Tibial nerve (tissue), 4 donors: Measurements from ENCODE around the gene RAB35. TPM values are rescaled to one million over a fixed set of nuclear protein-coding genes. Genes with fewer than 3 reads are reported as not detected.

Experiments
- DNase-seq, 2 donors: peaks; one replicate each; pipeline ENCODE4 v3.0.0-alpha.2; 2019; ENCODE audit warnings: low spot score in 2 of 2
- H3K27ac ChIP-seq, 4 donors: fragments of 200-600 bp; sonication (generic) in 3 of 4; one replicate each; pipeline ENCODE4 v1.5.1; 2017 to 2019; ENCODE audit warnings: mild to moderate bottlenecking in 1 of 4
- H3K27me3 ChIP-seq, 2 donors: fragments of 200-600 bp; sonication (generic) in 1 of 2; one replicate each; pipeline versions ENCODE4 v1.5.1 to v1.6.0; 2017 to 2019
- H3K36me3 ChIP-seq, 3 donors: fragments of 200-600 bp; sonication (generic); one replicate each; pipeline ENCODE4 v1.5.1; 2018 to 2019
- H3K4me1 ChIP-seq, 4 donors: fragments of 200-600 bp; sonication (generic) in 3 of 4; one replicate each; pipeline ENCODE4 v1.5.1; 2017 to 2019
- H3K4me3 ChIP-seq, 4 donors: fragments of 200-600 bp; sonication (generic) in 3 of 4; one replicate each; pipeline ENCODE4 v1.5.1; 2017 to 2019; ENCODE audit warnings: mild to moderate bottlenecking in 1 of 4, moderate library complexity in 1 of 4
- H3K9me3 ChIP-seq, 4 donors: fragments of 200-600 bp; sonication (generic) in 3 of 4; one replicate each; pipeline ENCODE4 v1.5.1; 2017 to 2019
- EP300 ChIP-seq, 2 donors: sonication (generic); formaldehyde crosslinking; IDR thresholded peaks; one replicate each; pipeline ENCODE4 v1.6.1; 2017; ENCODE audit warnings: antibody characterized with exemption in 2 of 2, mild to moderate bottlenecking in 1 of 2
- POLR2A ChIP-seq, 2 donors: fragments of 450-650 bp; IDR thresholded peaks; one replicate each; pipeline ENCODE4 v1.6.1; 2017; ENCODE audit warnings: antibody characterized with exemption in 2 of 2, mild to moderate bottlenecking in 2 of 2, moderate library complexity in 2 of 2
- WGBS, 2 donors: methylation state at CpG; one replicate each; pipeline ENCODE4 v1.1.5; 2018; 5-methylcytosine and 5-hydroxymethylcytosine counted together
- total RNA-seq, 4 donors: library from RNA; depleted of rRNA; stranded (reverse); fragments of >200 nt; gene quantifications; one replicate each; pipeline ENCODE4 v1.1.0, GENCODE V29; 2016
- TF ChIP-seq, protein P1 (sequence below), 5 experiments: fragments of 200-600 bp in 3 of 5; fragments of 450-650 bp in 2 of 5; sonication (generic) in 3 of 5; IDR thresholded peaks; one replicate each; pipeline ENCODE4 v1.5.1; 2016 to 2019; ENCODE audit warnings: antibody characterized with exemption in 5 of 5, mild to moderate bottlenecking in 3 of 5, moderate library complexity in 2 of 5

Gene RAB35
- total RNA-seq = 10 to 100 TPM; 22.8 to 30.8 (median 26.2) TPM

DNA sequence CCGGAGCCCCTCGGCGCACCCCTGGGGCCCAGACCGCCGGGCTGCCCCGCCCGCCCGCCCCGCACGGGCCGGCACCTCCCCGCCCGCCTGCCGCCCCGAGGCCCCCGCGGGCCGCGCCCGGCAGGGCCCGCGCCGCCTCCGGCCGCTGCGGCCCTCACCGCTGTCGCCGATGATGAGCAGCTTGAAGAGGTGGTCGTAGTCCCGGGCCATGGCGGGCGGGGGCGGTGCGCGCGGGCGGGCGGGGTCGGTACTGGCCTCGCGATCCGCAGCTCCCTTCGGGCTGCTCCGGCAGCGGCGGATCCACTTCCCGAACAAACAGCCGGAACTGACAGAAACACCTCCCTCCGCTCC is at the start of gene RAB35:
TSS of gene RAB35 (minus strand) at position 313 of the 351 bp plus-strand sequence. CDS start at position 210, 103 bp downstream.
- Histone ChIP-seq H3K4me3 (peak within 1 kb of the TSS; percentile 71 to 98 (median 90)), H3K36me3 (peaks cover 0 to 14% (median 0%) of the 10 kb centered on the region in 3 donors), H3K27ac (peak within 1 kb of the TSS; percentile 85 to 97 (median 94)), H3K4me1 (peaks cover 0 to 58% (median 27%) of the 10 kb centered on the region in 4 donors), H3K27me3 (no peaks in the 10 kb centered on the region), H3K9me3 (no peaks in the 10 kb centered on the region)
- no peak for TF ChIP-seq POLR2A (IDR thresholded peaks at IDR 0.05)
- 0 to 2% methylated on average over 1 to 18 of the region's 50 CpGs for WGBS, 2 donors
- DNase-seq = no peak

DNA sequence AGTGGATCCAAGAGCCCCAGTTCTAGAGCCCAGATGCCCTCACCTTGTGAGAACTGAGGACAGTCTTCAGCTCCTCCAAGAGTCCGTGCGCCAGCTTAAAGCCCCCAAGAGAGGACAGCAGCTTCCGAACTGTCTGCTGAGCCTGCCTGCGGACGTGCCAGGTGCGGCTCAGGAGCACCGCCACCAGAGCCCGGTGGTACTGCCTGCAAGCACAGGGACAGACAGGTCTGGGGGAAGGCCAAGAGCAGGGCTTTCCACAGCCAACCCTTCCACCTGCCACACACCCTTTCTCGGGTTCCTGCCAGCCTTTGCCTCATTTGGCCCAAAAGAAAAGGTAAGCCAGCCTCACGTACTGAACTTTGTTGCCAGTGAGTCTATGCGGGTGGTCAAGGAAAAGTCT is 47.7 kb upstream of the RAB35 start:
- Histone ChIP-seq H3K27me3 (no peaks in the 10 kb centered on the region), H3K27ac (no peak overlapping the region), H3K36me3 (peaks cover 2 to 97% (median 45%) of the 10 kb centered on the region in 3 donors), H3K4me1 (no peaks in the 10 kb centered on the region), H3K9me3 (no peaks in the 10 kb centered on the region), H3K4me3 (no peak overlapping the region)
- TF ChIP-seq EP300 (IDR thresholded peaks at IDR 0.05) (no peak), POLR2A (IDR thresholded peaks at IDR 0.05) (no peak)
- TF ChIP-seq, protein P1, sequence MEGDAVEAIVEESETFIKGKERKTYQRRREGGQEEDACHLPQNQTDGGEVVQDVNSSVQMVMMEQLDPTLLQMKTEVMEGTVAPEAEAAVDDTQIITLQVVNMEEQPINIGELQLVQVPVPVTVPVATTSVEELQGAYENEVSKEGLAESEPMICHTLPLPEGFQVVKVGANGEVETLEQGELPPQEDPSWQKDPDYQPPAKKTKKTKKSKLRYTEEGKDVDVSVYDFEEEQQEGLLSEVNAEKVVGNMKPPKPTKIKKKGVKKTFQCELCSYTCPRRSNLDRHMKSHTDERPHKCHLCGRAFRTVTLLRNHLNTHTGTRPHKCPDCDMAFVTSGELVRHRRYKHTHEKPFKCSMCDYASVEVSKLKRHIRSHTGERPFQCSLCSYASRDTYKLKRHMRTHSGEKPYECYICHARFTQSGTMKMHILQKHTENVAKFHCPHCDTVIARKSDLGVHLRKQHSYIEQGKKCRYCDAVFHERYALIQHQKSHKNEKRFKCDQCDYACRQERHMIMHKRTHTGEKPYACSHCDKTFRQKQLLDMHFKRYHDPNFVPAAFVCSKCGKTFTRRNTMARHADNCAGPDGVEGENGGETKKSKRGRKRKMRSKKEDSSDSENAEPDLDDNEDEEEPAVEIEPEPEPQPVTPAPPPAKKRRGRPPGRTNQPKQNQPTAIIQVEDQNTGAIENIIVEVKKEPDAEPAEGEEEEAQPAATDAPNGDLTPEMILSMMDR (IDR thresholded peaks at IDR 0.05) = no peak
- 86 to 94% methylated on average over 11 of the region's 11 CpGs for WGBS, 2 donors
- DNase-seq = no peak

DNA sequence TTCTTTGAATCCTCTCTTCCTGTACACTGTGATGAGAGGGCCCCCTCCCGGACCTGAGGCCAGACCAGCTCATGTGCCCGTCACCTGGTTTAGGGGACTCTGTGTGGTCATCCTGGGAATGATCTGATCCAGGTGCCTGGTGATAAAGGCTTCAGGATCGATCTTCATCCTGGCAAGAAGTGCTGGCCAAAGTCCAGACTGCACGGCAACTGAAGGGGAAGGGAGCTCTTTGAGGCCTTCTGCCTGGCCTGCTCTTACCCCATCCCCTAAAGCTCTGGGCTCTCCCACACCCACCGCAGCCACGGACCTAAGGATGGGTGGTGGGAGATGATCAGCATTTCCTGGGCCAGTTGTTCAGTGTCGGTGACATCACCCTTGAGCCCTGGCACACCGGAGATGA is 46.2 kb upstream of the RAB35 start:
- no peak for DNase-seq
- 90 to 100% methylated on average over 6 to 8 of the region's 8 CpGs for WGBS, 2 donors
- Histone ChIP-seq H3K4me1 (no peaks in the 10 kb centered on the region), H3K36me3 (peaks cover 2 to 97% (median 41%) of the 10 kb centered on the region in 3 donors), H3K4me3 (no peak overlapping the region), H3K27me3 (no peaks in the 10 kb centered on the region), H3K9me3 (no peaks in the 10 kb centered on the region), H3K27ac (no peak overlapping the region)
- no peak for TF ChIP-seq EP300 (IDR thresholded peaks at IDR 0.05)
- TF ChIP-seq, protein P1 (IDR thresholded peaks at IDR 0.05) = no peak
- no peak for TF ChIP-seq POLR2A (IDR thresholded peaks at IDR 0.05)

DNA sequence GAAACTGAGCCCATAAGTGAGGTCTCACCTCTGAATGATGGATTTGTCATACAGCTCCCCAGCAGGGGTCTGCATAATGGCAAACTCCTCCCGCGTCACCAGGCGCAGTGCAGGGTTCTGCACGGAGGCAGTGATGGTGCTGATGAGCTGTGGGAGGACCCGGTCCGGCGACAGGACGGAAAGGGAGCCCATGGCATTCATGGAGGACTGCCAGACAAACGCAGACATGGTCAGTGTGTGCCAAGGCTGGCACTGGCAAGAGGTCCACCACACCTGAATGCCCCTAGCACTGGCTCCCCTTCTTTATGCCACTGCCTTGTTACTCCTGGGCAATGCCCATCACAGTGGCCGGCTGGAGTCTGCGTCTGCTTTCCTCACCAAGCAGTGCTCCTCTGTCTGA is 45.3 kb upstream of the RAB35 start:
- Histone ChIP-seq H3K4me3 (no peak overlapping the region), H3K27ac (no peak overlapping the region), H3K4me1 (no peaks in the 10 kb centered on the region), H3K27me3 (no peaks in the 10 kb centered on the region), H3K36me3 (peaks cover 2 to 97% (median 43%) of the 10 kb centered on the region in 3 donors), H3K9me3 (no peaks in the 10 kb centered on the region)
- DNase-seq = no peak
- TF ChIP-seq EP300 (IDR thresholded peaks at IDR 0.05) = no peak
- TF ChIP-seq POLR2A (IDR thresholded peaks at IDR 0.05) = no peak
- TF ChIP-seq, protein P1 (IDR thresholded peaks at IDR 0.05) = no peak
- 92 to 97% methylated on average over 11 of the region's 11 CpGs for WGBS, 2 donors

DNA sequence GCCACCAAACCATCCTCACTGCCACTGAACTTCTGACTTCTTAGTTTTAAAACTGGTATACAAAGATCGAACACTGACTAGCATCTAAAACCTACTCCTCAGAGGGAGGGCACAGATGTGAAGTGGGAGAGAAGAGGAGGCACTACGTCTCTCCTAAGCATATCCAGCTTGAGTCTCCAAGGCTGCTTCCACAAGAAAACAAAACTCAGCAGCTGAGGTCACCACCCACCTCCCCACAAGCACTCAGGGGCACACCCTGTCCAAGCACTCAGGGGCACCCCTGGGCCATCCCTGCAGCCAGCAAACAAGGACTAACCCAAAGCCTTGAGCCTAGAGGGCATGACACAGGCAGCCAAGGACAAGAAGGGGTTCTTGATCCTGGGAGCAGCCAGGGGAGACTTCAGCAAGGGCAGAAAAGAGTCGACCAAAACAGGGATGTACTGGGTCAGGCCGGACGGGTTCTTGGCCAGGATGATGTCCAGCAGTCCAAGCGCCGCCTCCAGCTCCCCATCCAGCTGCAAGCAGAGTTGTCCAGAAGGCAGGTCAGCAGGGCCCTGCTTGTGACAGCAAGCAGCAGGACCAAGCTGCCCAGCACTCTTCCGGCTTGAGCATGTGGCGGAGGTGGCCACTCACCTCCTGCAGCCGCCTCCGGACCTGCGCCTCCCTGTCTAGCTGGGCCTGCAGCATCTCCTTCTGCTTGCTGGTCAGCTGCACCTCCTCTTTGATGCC is 43.1 kb upstream of the RAB35 start:
- no peaks in the 10 kb centered on the region for H3K27me3 ChIP-seq
- no peak overlapping the region for H3K27ac ChIP-seq
- H3K4me1 ChIP-seq = no peaks in the 10 kb centered on the region
- TF ChIP-seq, protein P1 (IDR thresholded peaks at IDR 0.05) = no peak
- no peak for TF ChIP-seq POLR2A (IDR thresholded peaks at IDR 0.05)
- TF ChIP-seq EP300 (IDR thresholded peaks at IDR 0.05) = no peak
- DNase-seq = no peak
- WGBS, 2 donors = 78 to 79% methylated on average over 12 of the region's 12 CpGs
- peaks cover 5 to 100% (median 55%) of the 10 kb centered on the region in 3 donors for H3K36me3 ChIP-seq
- no peak overlapping the region for H3K4me3 ChIP-seq
- no peaks in the 10 kb centered on the region for H3K9me3 ChIP-seq
